Stimulated activated effector memory CD8-positive, alpha-beta T cell treated with anti-CD3 and anti-CD28 coated beads, Interleukin-12 subunit alpha, Interleukin-12 subunit beta, amount 100 ng/mL, for 72 hours (primary cell): Measurements from ENCODE around the gene GMCL1.

Experiments used
- ATAC-seq: fragments of 150-1000 bp; cut with Tn5 transposase; 2 replicates; pipeline ENCODE4 v1.10.0; 2021
- DNase-seq, 2 donors: peaks; one replicate each; pipeline ENCODE4 v3.0.0; 2021 to 2022; ENCODE audit warnings: low spot score in 2 of 2
- H3K27ac Mint-ChIP-seq: one replicate; pipeline ENCODE4 v1.8.0; 2022; ENCODE audit warnings: mild to moderate bottlenecking, mixed read lengths
- H3K36me3 Mint-ChIP-seq: one replicate; pipeline ENCODE4 v1.8.0; 2022; ENCODE audit warnings: mild to moderate bottlenecking, mixed read lengths
- H3K4me1 Mint-ChIP-seq: one replicate; pipeline ENCODE4 v1.8.0; 2022; ENCODE audit warnings: mixed read lengths
- H3K4me3 Mint-ChIP-seq: one replicate; pipeline ENCODE4 v1.8.0; 2022; ENCODE audit warnings: mild to moderate bottlenecking, mixed read lengths
- H3K9me3 Mint-ChIP-seq: one replicate; pipeline ENCODE4 v1.8.0; 2022; ENCODE audit warnings: mixed read lengths

The GMCL1 gene

DNA sequence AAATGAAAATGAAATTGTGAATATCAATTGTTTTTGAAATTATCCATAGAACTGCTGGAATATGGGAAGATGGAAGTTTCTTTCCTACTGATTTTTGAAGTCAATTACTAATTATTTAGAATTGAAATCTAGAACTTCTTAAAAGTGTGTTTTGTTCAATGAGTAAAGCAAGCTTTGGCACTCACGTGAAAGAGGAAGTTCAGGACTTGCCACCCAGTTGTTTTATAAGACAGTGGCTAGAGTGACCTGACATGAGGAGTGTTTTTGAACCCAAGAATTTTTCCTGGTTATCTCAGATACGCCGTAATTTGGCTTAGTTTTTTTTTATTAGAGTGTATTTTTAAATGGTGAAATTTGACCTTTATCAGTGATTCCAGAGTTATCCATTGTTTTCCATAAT, 88.9 kb downstream of the GMCL1 start:
- Mint-ChIP-seq H3K4me3 (no peak overlapping the region), H3K4me1 (peaks cover 22% of the 10 kb centered on the region), H3K9me3 (no peaks in the 10 kb centered on the region), H3K27ac (no peak overlapping the region), H3K36me3 (peaks cover 87% of the 10 kb centered on the region)
- ATAC-seq (no peak), DNase-seq (no peak)

DNA sequence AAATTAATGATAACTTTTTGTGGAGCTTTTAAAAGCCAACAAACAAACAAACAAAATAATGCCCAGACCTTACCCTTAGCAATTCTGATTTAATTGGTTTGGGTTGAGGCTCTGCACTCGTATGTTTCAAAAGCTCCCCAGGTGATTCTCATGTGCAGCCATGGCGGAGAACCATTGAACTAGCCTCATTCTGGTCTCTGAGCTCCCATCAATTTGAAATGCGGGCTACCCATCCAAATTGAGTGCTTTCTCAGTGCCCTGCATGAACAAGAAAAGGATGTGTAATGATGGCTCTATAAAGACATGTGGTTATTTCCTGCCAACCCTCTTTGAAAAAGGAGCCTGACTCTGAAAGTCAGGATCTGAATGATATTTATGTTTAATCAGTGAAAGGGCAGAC, 93.7 kb downstream of the GMCL1 start:
- Mint-ChIP-seq H3K4me1 (peaks cover 15% of the 10 kb centered on the region), H3K36me3 (peaks cover 99% of the 10 kb centered on the region), H3K27ac (no peak overlapping the region), H3K4me3 (no peak overlapping the region), H3K9me3 (no peaks in the 10 kb centered on the region)
- ATAC-seq: no peak
- no peak for DNase-seq

DNA sequence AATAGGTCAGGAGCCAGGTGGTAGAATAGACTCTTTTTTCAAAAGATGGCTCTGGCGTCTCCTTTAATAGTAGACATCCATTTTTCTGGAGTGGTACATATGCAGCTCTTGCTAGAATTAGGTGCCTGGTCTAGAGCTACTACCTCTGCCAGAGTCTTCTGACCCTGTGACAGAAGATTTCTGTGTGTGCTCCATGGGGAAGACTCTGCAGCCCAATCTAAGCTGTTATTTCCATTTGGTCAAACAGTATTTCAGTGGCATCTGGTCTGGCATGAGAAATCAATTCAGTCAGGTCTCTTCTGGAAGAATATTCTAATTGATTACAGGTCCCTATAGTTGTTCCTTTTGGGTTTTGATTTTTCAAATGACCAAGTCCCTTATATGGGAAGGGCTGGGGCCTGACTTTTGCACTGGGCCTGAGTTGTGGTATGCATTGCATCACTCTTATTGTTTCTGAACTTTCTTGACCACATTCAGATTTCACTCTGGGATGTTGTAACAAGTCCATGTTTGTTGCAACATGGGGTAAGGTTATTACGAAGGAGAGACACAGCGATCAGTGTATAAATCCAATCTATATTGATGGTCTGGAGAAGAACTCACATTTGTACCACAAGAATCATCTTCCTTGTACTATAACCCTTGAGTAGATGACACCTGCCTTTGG, 97.5 kb downstream of the GMCL1 start:
- Mint-ChIP-seq H3K4me3 (no peak overlapping the region), H3K27ac (peak overlapping the region; percentile 34), H3K36me3 (peaks cover 88% of the 10 kb centered on the region), H3K4me1 (peaks cover 30% of the 10 kb centered on the region), H3K9me3 (no peaks in the 10 kb centered on the region)
- ATAC-seq: no peak
- no peak for DNase-seq
